OCI-LY3 (cell line): ENCODE measurements around the gene MRTFA.

Experiments used
- H2AFZ ChIP-seq: fragments of 200-600, 300-600 bp; shearing (Covaris generic); 2 replicates; pipeline ENCODE4 v1.6.0; 2014; ENCODE audit warnings: antibody characterized with exemption, low read depth, low read length
- H3K27ac ChIP-seq: fragments of 200-600, 300-600 bp; sonication (generic); 2 replicates; pipeline ENCODE4 v1.5.1; 2014; ENCODE audit warnings: mild to moderate bottlenecking, low read length, moderate library complexity, mixed read lengths
- H3K27me3 ChIP-seq: fragments of 200-600, 300-600 bp; sonication (generic); 2 replicates; pipeline ENCODE4 v1.6.1; 2014; ENCODE audit warnings: low read depth, low read length, mixed read lengths
- H3K36me3 ChIP-seq: fragments of 200-600, 300-600 bp; sonication (generic); replicated peaks from 2 replicates; pipeline ENCODE3; 2014; ENCODE audit warnings: low read depth, low read length, mixed read lengths
- H3K4me1 ChIP-seq: fragments of 300-600, 200-600 bp; sonication (generic); 2 replicates; pipeline ENCODE4 v1.6.1; 2014; ENCODE audit warnings: low read length, mixed read lengths
- H3K4me2 ChIP-seq: fragments of 200-600, 300-600 bp; sonication (generic); 2 replicates; pipeline ENCODE4 v1.6.1; 2014; ENCODE audit warnings: low read length, mixed read lengths
- H3K4me3 ChIP-seq: fragments of 300-600, 200-600 bp; sonication (generic); 2 replicates; pipeline ENCODE4 v1.5.1; 2014; ENCODE audit warnings: antibody characterized with exemption, mild to moderate bottlenecking, low read length, moderate library complexity
- H3K79me2 ChIP-seq: fragments of 300-600, 200-600 bp; shearing (Covaris generic); 2 replicates; pipeline ENCODE4 v1.6.1; 2014; ENCODE audit warnings: mild to moderate bottlenecking, low read length, mixed read lengths
- H3K9ac ChIP-seq: fragments of 300-600, 200-600 bp; shearing (Covaris generic); 2 replicates; pipeline ENCODE4 v1.6.0; 2014; ENCODE audit warnings: mild to moderate bottlenecking, low read length, moderate library complexity
- H3K9me3 ChIP-seq: fragments of 200-600, 300-600 bp; shearing (Covaris generic); 2 replicates; pipeline ENCODE4 v1.6.1; 2014; ENCODE audit warnings: low read length, mixed read lengths; ENCODE audit not compliant: insufficient read depth
- H4K20me1 ChIP-seq: fragments of 200-600, 300-600 bp; sonication (generic); 2 replicates; pipeline ENCODE4 v1.6.1; 2016; ENCODE audit warnings: low read length, mixed read lengths; ENCODE audit not compliant: insufficient read depth
- CTCF ChIP-seq: fragments of 200-600, 300-600 bp; sonication (generic); IDR thresholded peaks from 2 replicates; pipeline ENCODE4 v1.5.1; 2014; ENCODE audit warnings: antibody characterized with exemption, low read length, low read depth
- EZH2phosphoT487 ChIP-seq: fragments of 200-600 bp; shearing (Covaris generic); IDR thresholded peaks from 2 replicates; pipeline ENCODE4 v1.6.1; 2018; ENCODE audit warnings: antibody characterized with exemption, mixed run types, low read depth

Gene MRTFA

DNA sequence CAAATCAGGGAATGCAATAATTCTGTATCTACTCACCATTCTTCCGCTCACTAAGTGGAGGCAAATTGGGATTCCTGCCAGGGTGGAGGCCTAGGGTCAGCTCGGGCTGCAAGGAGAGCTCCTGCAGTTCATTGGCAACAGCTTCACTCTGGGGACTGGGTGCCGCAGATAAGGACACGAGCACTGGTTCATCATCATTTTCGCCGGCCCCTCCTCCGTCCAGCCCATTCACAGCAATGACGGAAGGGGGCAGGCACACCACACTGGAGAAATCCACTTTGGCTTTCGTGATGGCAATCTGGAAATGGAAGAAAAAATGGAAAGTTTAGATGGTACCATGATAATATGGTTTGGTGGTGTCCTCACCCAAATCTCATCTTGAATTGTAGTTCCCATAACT is 84.4 kb downstream of the MRTFA start:
- TF ChIP-seq CTCF: no peak
- TF ChIP-seq EZH2phosphoT487: no peak
- Histone ChIP-seq H3K9me3 (peaks cover 8% of the 10 kb centered on the region), H3K27me3 (no peaks in the 10 kb centered on the region), H3K27ac (no peak overlapping the region), H3K36me3 (peaks cover 19% of the 10 kb centered on the region), H3K4me2 (no peak overlapping the region), H3K4me3 (no peak overlapping the region), H2AFZ (no peak overlapping the region), H3K4me1 (no peaks in the 10 kb centered on the region), H3K79me2 (0 out of 2 replicates have a peak, but pooled peaks cover 3% of the 10 kb centered on the region), H4K20me1 (no peaks in the 10 kb centered on the region), H3K9ac (no peak overlapping the region)

DNA sequence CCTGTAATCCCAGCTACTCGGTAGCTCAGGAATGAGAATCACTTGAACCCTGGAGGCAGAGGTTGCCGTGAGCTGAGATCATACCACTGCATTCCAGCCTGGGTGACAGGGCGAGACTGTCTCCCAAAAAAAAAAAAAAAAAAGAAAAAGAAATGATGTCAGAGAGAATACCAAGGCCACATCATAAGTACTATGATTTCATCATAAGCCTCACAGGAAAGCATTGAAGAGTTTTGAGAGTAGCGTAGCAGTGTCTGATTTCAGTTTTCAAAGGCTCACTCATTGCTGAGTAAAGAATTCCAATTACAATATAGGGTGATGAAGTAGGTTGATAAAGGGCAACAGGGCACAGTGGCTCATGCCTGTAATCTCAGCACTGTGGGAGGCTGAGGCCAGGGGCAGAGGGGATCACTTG is 88.8 kb downstream of the MRTFA start:
- Histone ChIP-seq H3K27ac (no peak overlapping the region), H3K4me1 (peaks cover 5% of the 10 kb centered on the region; the same call in 1 of the 2 replicates), H3K9me3 (peaks cover 6% of the 10 kb centered on the region), H4K20me1 (no peaks in the 10 kb centered on the region), H3K36me3 (peaks cover 13% of the 10 kb centered on the region), H3K27me3 (no peaks in the 10 kb centered on the region), H3K4me3 (no peak overlapping the region), H3K4me2 (no peak overlapping the region), H2AFZ (no peak overlapping the region), H3K9ac (no peak overlapping the region), H3K79me2 (no peaks in the 10 kb centered on the region)
- TF ChIP-seq EZH2phosphoT487: no peak
- TF ChIP-seq CTCF: no peak

- H3K9me3 ChIP-seq: no peaks in the 10 kb centered on the region
- peaks cover 7% of the 10 kb centered on the region; the same call in 1 of the 2 replicates for H3K4me1 ChIP-seq
- H3K36me3 ChIP-seq: no peaks in the 10 kb centered on the region
- H3K27ac ChIP-seq: no peak overlapping the region
- no peak for TF ChIP-seq EZH2phosphoT487
- TF ChIP-seq CTCF: no peak
- no peak overlapping the region for H3K9ac ChIP-seq
- H4K20me1 ChIP-seq: no peaks in the 10 kb centered on the region
- no peak overlapping the region for H2AFZ ChIP-seq
- H3K79me2 ChIP-seq: peaks cover 10% of the 10 kb centered on the region; the same call in 1 of the 2 replicates
- H3K27me3 ChIP-seq: no peaks in the 10 kb centered on the region
- no peak overlapping the region for H3K4me3 ChIP-seq
- H3K4me2 ChIP-seq: no peak overlapping the region
Observed at GRCh38 chr22:40544758-40545157, 91.8 kb downstream of the MRTFA start.

DNA sequence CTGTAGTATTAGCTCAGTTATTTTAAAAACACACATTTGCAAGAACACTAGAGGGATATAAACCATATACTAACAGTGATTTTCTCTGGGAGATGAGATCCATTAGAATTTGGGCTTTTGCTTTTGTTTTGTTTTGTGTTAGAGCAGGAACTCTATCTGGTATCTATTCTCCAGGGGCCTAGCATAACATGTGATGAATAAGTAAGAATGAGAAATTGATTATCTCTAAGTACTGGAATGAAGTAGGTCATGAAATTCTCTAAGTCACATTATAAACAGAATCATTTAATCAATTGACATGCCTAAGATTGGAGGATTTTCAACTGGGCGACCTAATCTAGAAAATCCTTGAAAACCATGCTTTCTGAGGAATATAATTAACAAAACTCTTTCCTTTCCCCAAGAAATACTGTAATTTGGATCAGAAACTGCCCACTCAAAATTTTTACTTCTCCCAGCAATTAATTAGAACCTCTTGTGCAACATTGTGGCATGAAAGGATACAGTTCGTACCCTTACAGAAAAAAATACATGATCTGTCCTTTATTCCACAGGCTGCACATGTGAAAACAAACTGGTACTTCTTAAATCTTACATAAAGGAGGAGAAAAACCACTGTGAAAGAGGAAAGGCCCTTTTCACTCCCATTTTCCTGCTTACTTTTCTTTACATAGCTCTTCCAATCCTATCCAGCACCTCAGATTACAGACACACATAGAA is 93.5 kb downstream of the MRTFA start:
- no peak for TF ChIP-seq EZH2phosphoT487
- TF ChIP-seq CTCF: no peak
- no peaks in the 10 kb centered on the region for H3K9me3 ChIP-seq
- H3K4me1 ChIP-seq: peaks cover 9% of the 10 kb centered on the region; the same call in 1 of the 2 replicates
- no peak overlapping the region for H3K4me2 ChIP-seq
- H3K9ac ChIP-seq: no peak overlapping the region
- H3K27me3 ChIP-seq: no peaks in the 10 kb centered on the region
- no peak overlapping the region for H3K4me3 ChIP-seq
- H3K79me2 ChIP-seq: peaks cover 10% of the 10 kb centered on the region; the same call in 1 of the 2 replicates
- no peaks in the 10 kb centered on the region for H3K36me3 ChIP-seq
- no peak overlapping the region for H2AFZ ChIP-seq
- H4K20me1 ChIP-seq: no peaks in the 10 kb centered on the region
- H3K27ac ChIP-seq: no peak overlapping the region
